Left colon (tissue), 2 donors: Measurements from ENCODE around the gene SNX32. TPM values are rescaled to one million over a fixed set of nuclear protein-coding genes. Genes with fewer than 3 reads are reported as not detected.
A peak's percentile ranks its signal among the peaks of the same experiment; 100 is the strongest.

ENCODE experiments used
- ATAC-seq: fragments of 200-7000 bp; cut with Tn5 transposase; one replicate; pipeline ENCODE4 v1.9.1; 2020; ENCODE audit warnings: mild to moderate bottlenecking, moderate library complexity
- DNase-seq, 2 donors: peaks; one replicate each; pipeline ENCODE4 v3.0.0-alpha.2; 2020
- intact Hi-C, 2 donors: fragments of 100-400 bp; cut with DNase I in 1 of 2; cut with micrococcal nuclease in 1 of 2; formaldehyde crosslinking; loops; one replicate each; pipeline versions ENCODE4 v1.11.2 to v1.14.0; 2022; cut with DNase I, micrococcal nuclease
- total RNA-seq, 2 donors: library from RNA; stranded (reverse); fragmentation: NEBNext Ultra II Directional; extraction: Animal tissue kit (Norgen Biotek cat#: 25700); gene quantifications; one replicate each; pipeline ENCODE4 v1.2.1, GENCODE V29; 2021
- donor health status: DM: no; HTN: no; CAD: no.
- donor health status: DM: yes; HTN: yes; CAD: no.

The SNX32 gene
- total RNA-seq, 2 donors from 2014 or later, result 1.6 to 3.8 TPM

- DNase-seq, result peak in 1 of 2 donors; percentile 25
- intact Hi-C loops, result no loop called here
- ATAC-seq, result no peak
Measured at GRCh38 chr11:65851811-65852507, 18.2 kb downstream of the SNX32 start.

- ATAC-seq, result no peak
- intact Hi-C loops, result no loop called here
Measured at GRCh38 chr11:65852508-65853245, 18.9 kb downstream of the SNX32 start.

GRCh38 chr11:65853246-65853979 is 19.6 kb downstream of the SNX32 start:
- no peak for ATAC-seq
- intact Hi-C loops, result no loop called here
- DNase-seq, result peak in 1 of 2 donors; percentile 36

More at GRCh38 chr11:65852508-65853245, 18.9 kb downstream of the SNX32 start:
- DNase-seq, result peak; percentile 33 to 39

GRCh38 chr11:65854161-65854592 is 20.4 kb downstream of the SNX32 start:
- intact Hi-C loops, result no loop called here
- ATAC-seq (peak; percentile 61), DNase-seq (peak; percentile 80 to 95)

- intact Hi-C loops, result no loop called here
Measured at GRCh38 chr11:65854852-65855837, 21.4 kb downstream of the SNX32 start.

GRCh38 chr11:65855927-65856363 is 22.2 kb downstream of the SNX32 start:
- no peak for DNase-seq
- no peak for ATAC-seq
- intact Hi-C loops, result no loop called here

More at GRCh38 chr11:65854852-65855837, 21.4 kb downstream of the SNX32 start:
- DNase-seq (peak in 1 of 2 donors; percentile 33), ATAC-seq (no peak)

- DNase-seq (peak; percentile 87 to 90), ATAC-seq (peak; percentile 24)
- intact Hi-C loops, result no loop called here
Measured at GRCh38 chr11:65856689-65857499, 23.1 kb downstream of the SNX32 start.

- ATAC-seq, result no peak
- intact Hi-C loops, result no loop called here
- DNase-seq, result peak in 1 of 2 donors; percentile 73
Measured at GRCh38 chr11:65857500-65857852, 23.7 kb downstream of the SNX32 start.

GRCh38 chr11:65857853-65858680 is 24.3 kb downstream of the SNX32 start, which contains the start of gene CFL1:
Gene CFL1, minus strand, starts transcription at chr11:65858180. Its CDS starts 81 bp downstream, at chr11:65858099.
- DNase-seq (peak; percentile 98), ATAC-seq (peak; percentile 52)
- intact Hi-C loops, result no loop called here

GRCh38 chr11:65858681-65859087 is 24.9 kb downstream of the SNX32 start:
- intact Hi-C loops, result no loop called here
- ATAC-seq (no peak), DNase-seq (no peak)

GRCh38 chr11:65859095-65859811 is 25.5 kb downstream of the SNX32 start:
- ATAC-seq (peak; percentile 57), DNase-seq (peak; percentile 100)
- intact Hi-C loops, result no loop called here

- intact Hi-C loops, result no loop called here
- no peak for ATAC-seq
- peak in 1 of 2 donors; percentile 59 for DNase-seq
Measured at GRCh38 chr11:65859812-65860277, 26.1 kb downstream of the SNX32 start.

GRCh38 chr11:65860278-65861164 is 26.8 kb downstream of the SNX32 start, which contains the start of gene MUS81:
Gene MUS81, plus strand, starts transcription at chr11:65860433. Its CDS starts 321 bp downstream, at chr11:65860754.
- intact Hi-C loops, result no loop called here
- DNase-seq, result peak; percentile 98 to 99
- ATAC-seq, result peak; percentile 56

GRCh38 chr11:65861165-65861505 is 27.4 kb downstream of the SNX32 start:
- intact Hi-C loops, result no loop called here
- DNase-seq, result peak; percentile 44 to 53
- ATAC-seq, result no peak
